Smooth muscle cell of trachea (primary cell): ENCODE results near the gene PMM2. TPM values are rescaled to one million over a fixed set of nuclear protein-coding genes. Genes with fewer than 3 reads are reported as not detected.

Experiments
- total RNA-seq: library from RNA; depleted of rRNA; stranded (reverse); fragments of >200 nt; gene quantifications from 2 replicates; pipeline ENCODE4 v1.2.1, GENCODE V29; 2014

Gene PMM2
- 28.6 and 29.1 TPM in 2 replicates for total RNA-seq

DNA sequence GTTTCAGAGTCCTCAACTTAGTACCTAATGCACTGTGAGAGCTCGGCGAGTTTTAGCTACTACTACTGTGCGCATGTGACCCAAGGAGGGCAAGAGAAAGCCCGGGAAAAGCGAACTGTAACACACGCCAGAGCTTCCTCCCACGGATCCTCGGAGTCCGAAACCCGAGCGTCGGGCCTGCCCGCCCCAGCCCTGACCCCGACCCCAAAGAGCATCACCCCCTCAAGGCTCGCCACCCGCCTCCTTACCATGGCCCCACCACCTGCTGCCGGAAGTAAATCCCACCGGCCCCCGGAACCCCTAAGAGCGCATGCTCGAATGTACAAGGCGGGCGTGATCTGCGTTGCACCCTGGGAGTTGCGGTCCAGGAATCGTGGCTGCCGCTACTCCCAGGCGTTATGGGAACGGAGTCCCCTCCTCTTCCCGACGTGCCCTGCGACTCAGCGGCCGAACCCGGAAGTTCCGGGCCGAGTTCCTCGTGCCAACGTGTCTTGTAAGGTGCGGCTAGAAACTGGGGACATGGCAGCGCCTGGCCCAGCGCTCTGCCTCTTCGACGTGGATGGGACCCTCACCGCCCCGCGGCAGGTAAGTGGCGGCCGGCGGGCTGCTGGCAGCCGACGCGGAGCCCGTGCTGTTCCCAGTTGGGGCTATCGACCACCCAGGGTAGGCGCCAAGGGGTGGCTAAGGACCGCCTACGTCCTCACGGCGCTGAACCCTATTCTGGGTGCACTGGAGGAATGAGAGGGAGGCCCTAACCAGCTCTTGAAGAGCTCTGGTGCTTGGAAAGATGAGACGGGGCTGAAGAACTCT lies at the start of gene PMM2, which contains the start of gene TMEM186:
Gene PMM2 (plus strand): TSS at position 476 of the 810 bp plus-strand sequence. CDS start 44 bp downstream, at position 520.
Gene TMEM186 (minus strand): TSS at position 276 of the 810 bp plus-strand sequence. CDS start 25 bp downstream, at position 251.

DNA sequence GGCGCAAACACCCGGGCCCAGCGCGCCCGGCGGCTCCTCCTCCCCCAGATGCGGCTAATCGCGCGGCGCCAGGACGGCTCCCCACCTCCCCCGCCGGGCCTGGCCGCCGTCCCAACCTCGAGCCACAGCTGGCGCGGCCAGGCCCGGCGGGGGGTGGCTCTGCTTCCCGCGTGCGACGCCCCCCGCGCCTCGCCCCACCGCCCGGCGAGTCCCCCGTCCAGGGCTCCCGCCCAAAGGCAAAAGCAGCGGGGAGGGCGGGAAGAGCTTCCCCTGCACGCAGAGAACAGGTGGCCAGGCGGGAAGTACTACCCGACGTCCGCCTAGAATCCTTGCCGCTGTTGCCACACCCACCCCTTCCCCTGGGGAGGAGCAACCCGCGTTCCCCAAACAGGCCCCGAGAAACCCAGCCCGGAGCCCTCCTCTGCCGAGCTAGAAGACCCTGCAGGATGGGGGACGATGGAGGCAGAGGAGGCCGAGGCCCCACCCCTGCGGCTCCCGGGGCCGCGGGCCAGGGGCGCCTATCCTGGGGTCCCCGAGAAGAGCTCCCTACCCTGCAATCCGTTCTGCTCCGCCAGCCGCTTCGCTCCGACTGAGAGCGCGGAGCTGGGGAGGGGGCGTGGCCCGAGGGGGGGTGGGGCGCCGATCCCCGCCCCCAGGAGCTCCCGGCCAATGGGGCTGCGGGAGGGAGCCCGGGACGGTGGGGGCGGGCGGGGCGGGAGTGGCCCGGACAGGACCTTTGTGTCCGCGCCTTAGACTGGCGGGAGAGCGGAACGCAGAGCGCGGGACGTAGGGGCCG lies 71.0 kb downstream of the PMM2 start, which contains the start of gene CARHSP1:
Gene CARHSP1 (minus strand): TSS at position 591 of the 796 bp plus-strand sequence. CDS start 9,678 bp downstream, outside the sequence.

GRCh38 chr16:8882041-8882617 lies 84.5 kb downstream of the PMM2 start, which contains the start of gene LITAFD:
Gene LITAFD (plus strand): TSS chr16:8882351. CDS start chr16:8884356, 2,005 bp downstream.

Other genes starting within 250 kb of the PMM2 start
- gene TMEM114, start 207.3 kb upstream of the PMM2 start, total RNA-seq = not detected in 2 replicates
- 32.7 and 41.5 TPM in 2 replicates for gene METTL22, start 176.1 kb upstream of the PMM2 start, total RNA-seq
- gene ABAT, start 123.2 kb upstream of the PMM2 start, total RNA-seq = 1.9 and 4.8 TPM in 2 replicates
- gene TMEM186, start 200 bp upstream of the PMM2 start, total RNA-seq = 4.6 and 7.4 TPM in 2 replicates
- gene CARHSP1, start 71.2 kb downstream of the PMM2 start, total RNA-seq = 148 and 190 TPM in 2 replicates
- not detected in 2 replicates for gene LITAFD, start 84.5 kb downstream of the PMM2 start, total RNA-seq
- 48.8 and 56.4 TPM in 2 replicates for gene USP7, start 166.1 kb downstream of the PMM2 start, total RNA-seq